Endothelial cell of umbilical vein (primary cell): Measurements from ENCODE around the gene MAGI1. TPM values are rescaled to one million over a fixed set of nuclear protein-coding genes. Genes with fewer than 3 reads are reported as not detected.

Source experiments
- BruUV-seq: library from RNA; stranded (reverse); fragments of 400-500 nt; replicated peaks from 2 replicates; lab custom pipeline; 2021; lab: Mats Ljungman, UMichigan
- CTCF ChIA-PET: fragments of 300-600, 350-600 bp; sonication (Branson Sonifier 250); formaldehyde crosslinking; loops from one replicate; lab custom pipeline; 2021; ENCODE audit warnings: antibody characterized with exemption, inconsistent platforms; lab: Charles Lee
- POLR2A ChIA-PET: fragments of 300-600, 350-600 bp; sonication (Branson Sonifier 250); formaldehyde crosslinking; loops from one replicate; lab custom pipeline; 2021; ENCODE audit warnings: antibody characterized with exemption, inconsistent platforms; lab: Charles Lee
- DNase-seq: peaks from one replicate; pipeline ENCODE4 v3.0.0-alpha.2; 2011; ENCODE audit warnings: low read depth, low spot score
- FAIRE-seq: peaks from 2 replicates; lab custom pipeline; 2011; peaks lifted over from hg19 to GRCh38; lab: Jason Lieb, UNC
- H2AFZ ChIP-seq: 2 replicates; pipeline ENCODE4 v1.6.0; 2012; ENCODE audit warnings: low read depth, low read length, control low read depth, inconsistent platforms
- H3K27ac ChIP-seq: 2 replicates; pipeline ENCODE4 v1.5.1; 2011; ENCODE audit warnings: low read depth, mild to moderate bottlenecking, control low read depth, low read length, moderate library complexity; ENCODE audit not compliant: insufficient read depth
- H3K27me3 ChIP-seq, 2 experiments: 2 replicates each; pipeline versions ENCODE4 v1.6.0 to v1.6.1; 2011; ENCODE audit warnings: low read length in 2 of 2, mixed read lengths in 1 of 2; ENCODE audit not compliant: control insufficient read depth in 2 of 2, insufficient read depth in 2 of 2
- H3K36me3 ChIP-seq, 2 experiments: 2 replicates in 1 of 2; 3 replicates in 1 of 2; pipeline ENCODE4 v1.5.1; 2011; ENCODE audit warnings: low read length in 2 of 2, mild to moderate bottlenecking in 1 of 2, moderate library complexity in 1 of 2; ENCODE audit not compliant: control insufficient read depth in 2 of 2, insufficient read depth in 2 of 2; ENCODE audit errors: extremely low read depth in 1 of 2
- H3K4me1 ChIP-seq: 3 replicates; pipeline ENCODE4 v1.5.1; 2011; ENCODE audit warnings: mild to moderate bottlenecking, low read length; ENCODE audit not compliant: control insufficient read depth, insufficient read depth; ENCODE audit errors: extremely low read depth
- H3K4me2 ChIP-seq: 2 replicates; pipeline ENCODE4 v1.6.1; 2011; ENCODE audit warnings: low read length, control low read depth, mixed read lengths; ENCODE audit not compliant: insufficient read depth
- H3K4me3 ChIP-seq, 3 experiments: fragments of 200-600 bp in 1 of 3; sonication (generic), shearing (Covaris generic) in 1 of 3; replicated peaks in 1 of 3; 2 replicates each; pipeline ENCODE4 v1.5.1; 2011 to 2016; ENCODE audit warnings: control low read depth in 3 of 3, low read length in 3 of 3, mild to moderate bottlenecking in 2 of 3, inconsistent platforms in 1 of 3, low read depth in 1 of 3, moderate library complexity in 1 of 3; ENCODE audit not compliant: insufficient read depth in 1 of 3
- H3K79me2 ChIP-seq: 2 replicates; pipeline ENCODE4 v1.6.0; 2012; ENCODE audit warnings: low read length, inconsistent platforms; ENCODE audit not compliant: control insufficient read depth, insufficient read depth
- H3K9ac ChIP-seq: replicated peaks from 2 replicates; pipeline ENCODE3; 2011; ENCODE audit warnings: low read length, control low read depth; ENCODE audit not compliant: insufficient read depth; ENCODE audit errors: extremely low read depth
- H3K9me1 ChIP-seq: replicated peaks from 3 replicates; pipeline ENCODE4 v1.6.0; 2011; ENCODE audit warnings: mild to moderate bottlenecking, low read length; ENCODE audit not compliant: control insufficient read depth, insufficient read depth; ENCODE audit errors: extremely low read depth
- H3K9me3 ChIP-seq: replicated peaks from 2 replicates; pipeline ENCODE4 v1.5.1; 2012; ENCODE audit warnings: low read length, inconsistent platforms; ENCODE audit not compliant: control insufficient read depth, insufficient read depth
- H4K20me1 ChIP-seq: replicated peaks from 2 replicates; pipeline ENCODE3; 2011; ENCODE audit warnings: mild to moderate bottlenecking, low read length; ENCODE audit not compliant: control insufficient read depth, insufficient read depth; ENCODE audit errors: extremely low read depth
- EZH2 ChIP-seq: IDR thresholded peaks from 2 replicates; pipeline ENCODE4 v1.6.1; 2012; ENCODE audit warnings: borderline replicate concordance, low read depth, mild to moderate bottlenecking, moderate library complexity, low read length, inconsistent platforms; ENCODE audit not compliant: severe bottlenecking
- FOS ChIP-seq: IDR thresholded peaks from 2 replicates; pipeline ENCODE4 v1.6.1; 2011; ENCODE audit warnings: mild to moderate bottlenecking, low read length, moderate library complexity, borderline replicate concordance; ENCODE audit not compliant: insufficient read depth
- GATA2 ChIP-seq: IDR thresholded peaks from 2 replicates; pipeline ENCODE4 v1.7.0; 2011; ENCODE audit warnings: low read depth, mild to moderate bottlenecking, moderate library complexity, mixed read lengths, low read length; ENCODE audit not compliant: insufficient read length, insufficient read depth
- JUN ChIP-seq: IDR thresholded peaks from 2 replicates; pipeline ENCODE4 v1.6.1; 2011; ENCODE audit warnings: borderline replicate concordance, low read depth; ENCODE audit not compliant: insufficient read length, insufficient read depth
- MYC ChIP-seq: IDR thresholded peaks from one replicate; pipeline ENCODE4 v1.6.1; 2011; ENCODE audit warnings: mild to moderate bottlenecking, low read depth, low read length
- POLR2A ChIP-seq: IDR thresholded peaks from 2 replicates; pipeline ENCODE4 v1.6.1; 2012; ENCODE audit warnings: low read depth, mild to moderate bottlenecking, control low read depth, low read length
- POLR2AphosphoS5 ChIP-seq: IDR thresholded peaks from 2 replicates; pipeline ENCODE4 v1.6.1; 2012; ENCODE audit warnings: low read depth, mild to moderate bottlenecking, control low read depth, low read length, moderate library complexity; ENCODE audit not compliant: insufficient read depth
- dilution Hi-C: fragments of 300-500 bp; cut with MboI; formaldehyde crosslinking; loops from one replicate; pipeline ENCODE4 v1.15.0; 2019; ENCODE audit warnings: low sequenced_read_pairs; ENCODE audit not compliant: extremely low pct_ligation_motif_present
- intact Hi-C: fragments of 100-400 bp; cut with micrococcal nuclease; formaldehyde crosslinking; loops from one replicate; pipeline ENCODE4 v1.10.0; 2022
- polyA plus RNA-seq, 4 experiments: library from polyadenylated mRNA; depleted of rRNA in 3 of 4; stranded (reverse) in 3 of 4; unstranded in 1 of 4; fragments of >200 nt; gene quantifications; 2 replicates each; pipeline versions ENCODE4 v1.2.1 to v1.2.3, GENCODE V29; 2011 to 2012; ENCODE audit warnings: missing spikeins in 1 of 4
- total RNA-seq: library from RNA; stranded (reverse); gene quantifications from 2 replicates; pipeline ENCODE4 v1.2.3, GENCODE V29; 2021
- TF ChIP-seq, protein P1 (sequence below): IDR thresholded peaks from 2 replicates; pipeline ENCODE4 v1.6.1; 2011; ENCODE audit not compliant: insufficient read depth, insufficient read length
- TF ChIP-seq, protein P2 (sequence below), 2 donors: IDR thresholded peaks; 1 replicate in 1 of 2; 2 replicates in 1 of 2; pipeline ENCODE4 v1.5.1; 2011; ENCODE audit warnings: low read length in 2 of 2, mild to moderate bottlenecking in 2 of 2, moderate library complexity in 2 of 2, control low read depth in 1 of 2, inconsistent platforms in 1 of 2, low read depth in 1 of 2; ENCODE audit not compliant: insufficient read depth in 1 of 2; ENCODE audit errors: extremely low read depth in 1 of 2

MAGI1 gene
- total and polyA plus RNA-seq, 2 donors (not counting 3 experiments of a cell fraction or from before 2014, with no cell fraction given), result 10.1 to 47.9 TPM

DNA sequence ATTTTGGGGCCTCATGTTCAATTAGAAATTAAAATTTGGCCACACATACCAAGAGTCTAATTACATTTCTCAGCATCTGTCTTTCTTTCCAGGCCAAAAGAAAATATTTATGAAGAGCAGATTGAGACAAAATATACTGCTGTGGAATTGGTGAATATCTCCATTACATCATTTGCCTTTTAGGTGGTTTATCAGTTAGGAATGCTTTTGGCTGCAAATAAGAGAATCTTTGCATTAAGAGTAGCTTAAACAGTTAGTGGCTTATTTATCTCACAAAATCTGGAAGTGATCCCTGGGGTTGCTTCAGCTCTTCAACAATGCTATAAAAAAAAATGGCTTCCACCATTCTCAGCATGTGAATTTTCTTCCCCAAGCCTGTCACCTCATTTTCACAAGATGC lies 308.7 kb downstream of the MAGI1 start:
- POLR2A ChIA-PET, result no interaction called here
- no peak overlapping the region for H3K4me2 ChIP-seq

More for the DNA sequence above, 308.7 kb downstream of the MAGI1 start:
- BruUV-seq, result no TSS peak
- TF ChIP-seq POLR2AphosphoS5 (no peak), EZH2 (no peak), MYC (no peak), GATA2 (no peak), POLR2A (no peak), JUN (no peak), FOS (no peak)
- TF ChIP-seq, protein P1, sequence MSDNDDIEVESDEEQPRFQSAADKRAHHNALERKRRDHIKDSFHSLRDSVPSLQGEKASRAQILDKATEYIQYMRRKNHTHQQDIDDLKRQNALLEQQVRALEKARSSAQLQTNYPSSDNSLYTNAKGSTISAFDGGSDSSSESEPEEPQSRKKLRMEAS, result no peak
- TF ChIP-seq, protein P2, sequence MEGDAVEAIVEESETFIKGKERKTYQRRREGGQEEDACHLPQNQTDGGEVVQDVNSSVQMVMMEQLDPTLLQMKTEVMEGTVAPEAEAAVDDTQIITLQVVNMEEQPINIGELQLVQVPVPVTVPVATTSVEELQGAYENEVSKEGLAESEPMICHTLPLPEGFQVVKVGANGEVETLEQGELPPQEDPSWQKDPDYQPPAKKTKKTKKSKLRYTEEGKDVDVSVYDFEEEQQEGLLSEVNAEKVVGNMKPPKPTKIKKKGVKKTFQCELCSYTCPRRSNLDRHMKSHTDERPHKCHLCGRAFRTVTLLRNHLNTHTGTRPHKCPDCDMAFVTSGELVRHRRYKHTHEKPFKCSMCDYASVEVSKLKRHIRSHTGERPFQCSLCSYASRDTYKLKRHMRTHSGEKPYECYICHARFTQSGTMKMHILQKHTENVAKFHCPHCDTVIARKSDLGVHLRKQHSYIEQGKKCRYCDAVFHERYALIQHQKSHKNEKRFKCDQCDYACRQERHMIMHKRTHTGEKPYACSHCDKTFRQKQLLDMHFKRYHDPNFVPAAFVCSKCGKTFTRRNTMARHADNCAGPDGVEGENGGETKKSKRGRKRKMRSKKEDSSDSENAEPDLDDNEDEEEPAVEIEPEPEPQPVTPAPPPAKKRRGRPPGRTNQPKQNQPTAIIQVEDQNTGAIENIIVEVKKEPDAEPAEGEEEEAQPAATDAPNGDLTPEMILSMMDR (IDR thresholded peaks at IDR 0.05; ENCODE audit: extremely low read depth in 1 of 2, insufficient read depth in 1 of 2, low read depth in 1 of 2, low read length in 2 of 2), result no peak
- Histone ChIP-seq H3K4me1 (no peaks in the 10 kb centered on the region), H3K9ac (no peak overlapping the region), H3K9me1 (no peaks in the 10 kb centered on the region), H2AFZ (no peak overlapping the region), H3K4me3 (no peak overlapping the region), H3K36me3 (no peaks in the 10 kb centered on the region), H3K27me3 (no peaks in the 10 kb centered on the region), H3K27ac (no peak overlapping the region), H4K20me1 (peaks cover 7% of the 10 kb centered on the region), H3K79me2 (no peaks in the 10 kb centered on the region), H3K9me3 (no peaks in the 10 kb centered on the region)
- CTCF ChIA-PET, result interaction anchor here (0.8 to 1.7 kb wide), 7 partner anchors 13 to 1197 kb away, joined by 3 to 6 read pairs (median 3); no protein-coding TSS in a partner anchor
- intact Hi-C loops, result loop anchor here (5.0 kb wide), 2 partner anchors 58 to 1198 kb away; no protein-coding TSS in a partner anchor
- no peak for FAIRE-seq
- dilution Hi-C loops, result no loop called here
- no peak for DNase-seq
